ENCODE data around the gene BRINP3.

- TF ChIP-seq, protein P1, sequence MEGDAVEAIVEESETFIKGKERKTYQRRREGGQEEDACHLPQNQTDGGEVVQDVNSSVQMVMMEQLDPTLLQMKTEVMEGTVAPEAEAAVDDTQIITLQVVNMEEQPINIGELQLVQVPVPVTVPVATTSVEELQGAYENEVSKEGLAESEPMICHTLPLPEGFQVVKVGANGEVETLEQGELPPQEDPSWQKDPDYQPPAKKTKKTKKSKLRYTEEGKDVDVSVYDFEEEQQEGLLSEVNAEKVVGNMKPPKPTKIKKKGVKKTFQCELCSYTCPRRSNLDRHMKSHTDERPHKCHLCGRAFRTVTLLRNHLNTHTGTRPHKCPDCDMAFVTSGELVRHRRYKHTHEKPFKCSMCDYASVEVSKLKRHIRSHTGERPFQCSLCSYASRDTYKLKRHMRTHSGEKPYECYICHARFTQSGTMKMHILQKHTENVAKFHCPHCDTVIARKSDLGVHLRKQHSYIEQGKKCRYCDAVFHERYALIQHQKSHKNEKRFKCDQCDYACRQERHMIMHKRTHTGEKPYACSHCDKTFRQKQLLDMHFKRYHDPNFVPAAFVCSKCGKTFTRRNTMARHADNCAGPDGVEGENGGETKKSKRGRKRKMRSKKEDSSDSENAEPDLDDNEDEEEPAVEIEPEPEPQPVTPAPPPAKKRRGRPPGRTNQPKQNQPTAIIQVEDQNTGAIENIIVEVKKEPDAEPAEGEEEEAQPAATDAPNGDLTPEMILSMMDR (IDR thresholded peaks at IDR 0.05) = no peak
- no peak for TF ChIP-seq ZSCAN20 (CRISPR knock-in tag; IDR thresholded peaks at IDR 0.05)
- no peak for TF ChIP-seq NFE2L2 (conservative IDR thresholded peaks at IDR 0.05; ENCODE audit: low read length)
- TF ChIP-seq ESRRA (IDR thresholded peaks at IDR 0.05; ENCODE audit: borderline replicate concordance, low read length) = no peak
- no peak for TF ChIP-seq CHD2 (IDR thresholded peaks at IDR 0.05; ENCODE audit: low read length, partially characterized antibody)
- TF ChIP-seq RAD21 (conservative IDR thresholded peaks at IDR 0.05 in 1 of 2, IDR thresholded peaks at IDR 0.05 in 1 of 2) = no peak
- TF ChIP-seq, protein P2, sequence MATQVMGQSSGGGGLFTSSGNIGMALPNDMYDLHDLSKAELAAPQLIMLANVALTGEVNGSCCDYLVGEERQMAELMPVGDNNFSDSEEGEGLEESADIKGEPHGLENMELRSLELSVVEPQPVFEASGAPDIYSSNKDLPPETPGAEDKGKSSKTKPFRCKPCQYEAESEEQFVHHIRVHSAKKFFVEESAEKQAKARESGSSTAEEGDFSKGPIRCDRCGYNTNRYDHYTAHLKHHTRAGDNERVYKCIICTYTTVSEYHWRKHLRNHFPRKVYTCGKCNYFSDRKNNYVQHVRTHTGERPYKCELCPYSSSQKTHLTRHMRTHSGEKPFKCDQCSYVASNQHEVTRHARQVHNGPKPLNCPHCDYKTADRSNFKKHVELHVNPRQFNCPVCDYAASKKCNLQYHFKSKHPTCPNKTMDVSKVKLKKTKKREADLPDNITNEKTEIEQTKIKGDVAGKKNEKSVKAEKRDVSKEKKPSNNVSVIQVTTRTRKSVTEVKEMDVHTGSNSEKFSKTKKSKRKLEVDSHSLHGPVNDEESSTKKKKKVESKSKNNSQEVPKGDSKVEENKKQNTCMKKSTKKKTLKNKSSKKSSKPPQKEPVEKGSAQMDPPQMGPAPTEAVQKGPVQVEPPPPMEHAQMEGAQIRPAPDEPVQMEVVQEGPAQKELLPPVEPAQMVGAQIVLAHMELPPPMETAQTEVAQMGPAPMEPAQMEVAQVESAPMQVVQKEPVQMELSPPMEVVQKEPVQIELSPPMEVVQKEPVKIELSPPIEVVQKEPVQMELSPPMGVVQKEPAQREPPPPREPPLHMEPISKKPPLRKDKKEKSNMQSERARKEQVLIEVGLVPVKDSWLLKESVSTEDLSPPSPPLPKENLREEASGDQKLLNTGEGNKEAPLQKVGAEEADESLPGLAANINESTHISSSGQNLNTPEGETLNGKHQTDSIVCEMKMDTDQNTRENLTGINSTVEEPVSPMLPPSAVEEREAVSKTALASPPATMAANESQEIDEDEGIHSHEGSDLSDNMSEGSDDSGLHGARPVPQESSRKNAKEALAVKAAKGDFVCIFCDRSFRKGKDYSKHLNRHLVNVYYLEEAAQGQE (IDR thresholded peaks at IDR 0.05) = no peak
- no peak for TF ChIP-seq PHF8 (IDR thresholded peaks at IDR 0.05; ENCODE audit: borderline replicate concordance, low read depth)
- no peak for TF ChIP-seq SMC3 (IDR thresholded peaks at IDR 0.05)
- TF ChIP-seq POLR2A (IDR thresholded peaks at IDR 0.05; ENCODE audit: low read length) = no peak
- TF ChIP-seq, protein P3, sequence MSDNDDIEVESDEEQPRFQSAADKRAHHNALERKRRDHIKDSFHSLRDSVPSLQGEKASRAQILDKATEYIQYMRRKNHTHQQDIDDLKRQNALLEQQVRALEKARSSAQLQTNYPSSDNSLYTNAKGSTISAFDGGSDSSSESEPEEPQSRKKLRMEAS (IDR thresholded peaks at IDR 0.05) = no peak
- no peak for TF ChIP-seq USF2 (IDR thresholded peaks at IDR 0.05)
- TF ChIP-seq BHLHE40 (IDR thresholded peaks at IDR 0.05; ENCODE audit: low read depth, low read length) = no peak
- TF ChIP-seq MYC (IDR thresholded peaks at IDR 0.05; ENCODE audit: borderline replicate concordance, low read length) = no peak
Observed at GRCh38 chr1:190176776-190177175, 300.9 kb downstream of the BRINP3 start.
